ENCODE measurements around the gene CCDC57. TPM values are rescaled to one million over a fixed set of nuclear protein-coding genes. Genes with fewer than 3 reads are reported as not detected.

CCDC57 gene
- total and polyA plus RNA-seq, 9 of the 15 experiments (the other 6 are each of a cell fraction or from before 2014, with no cell fraction given), result 0.83 to 36.2 (median 13.6) TPM

- TF ChIP-seq BRD4 (IDR thresholded peaks at IDR 0.05) (no peak), ZNF316 (IDR thresholded peaks at IDR 0.05) (no peak), TFAM (CRISPR knock-in tag; conservative IDR thresholded peaks at IDR 0.05) (no peak), STAG1 (CRISPR knock-in tag; IDR thresholded peaks at IDR 0.05; ENCODE audit: borderline replicate concordance) (no peak), ZNF707 (CRISPR knock-in tag; conservative IDR thresholded peaks at IDR 0.05) (no peak), RBFOX2 (IDR thresholded peaks at IDR 0.05; ENCODE audit: low read depth, low read length) (peak; percentile 77), RNF2 (IDR thresholded peaks at IDR 0.05) (peak; percentile 18; the same call in 1 of the 2 replicates), ZNF311 (CRISPR knock-in tag; IDR thresholded peaks at IDR 0.05) (no peak), RFX5 (IDR thresholded peaks at IDR 0.05; ENCODE audit: low read depth, low read length) (peak; percentile 71), KDM2B (CRISPR knock-in tag; IDR thresholded peaks at IDR 0.05) (no peak), CXXC5 (CRISPR knock-in tag; IDR thresholded peaks at IDR 0.05) (peak; percentile 92), CREB1 (IDR thresholded peaks at IDR 0.05) (peak; percentile 74), CREB1 (CRISPR knock-in tag; IDR thresholded peaks at IDR 0.05) (peak; percentile 66), CCAR2 (IDR thresholded peaks at IDR 0.05; ENCODE audit: low read depth, low read length) (no peak), EHMT2 (IDR thresholded peaks at IDR 0.05) (no peak), HSF4 (CRISPR knock-in tag; IDR thresholded peaks at IDR 0.05; ENCODE audit: borderline replicate concordance) (no peak), TCF7L2 (IDR thresholded peaks at IDR 0.05; ENCODE audit: low read depth, low read length) (no peak), KDM1A (IDR thresholded peaks at IDR 0.05) (no peak), MXI1 (IDR thresholded peaks at IDR 0.05; ENCODE audit: low read depth, low read length) (peak; percentile 88; the same call in 1 of the 2 replicates), TCFL5 (CRISPR knock-in tag; conservative IDR thresholded peaks at IDR 0.05) (no peak), NR2C2 (CRISPR knock-in tag; IDR thresholded peaks at IDR 0.05) (no peak; the same call in 1 of the 2 replicates), NR2C2 (tag; IDR thresholded peaks at IDR 0.05) (no peak; the same call in none of the 2 replicates), SIX5 (IDR thresholded peaks at IDR 0.05; ENCODE audit: borderline replicate concordance in 1 of 2, insufficient read depth in 1 of 2, low read depth in 1 of 2, low read length in 2 of 2) (no peak), ZNF586 (CRISPR knock-in tag; conservative IDR thresholded peaks at IDR 0.05) (no peak), MEF2A (IDR thresholded peaks at IDR 0.05; ENCODE audit: control insufficient read depth, low read depth, low read length) (no peak)
- TF ChIP-seq, protein P1, sequence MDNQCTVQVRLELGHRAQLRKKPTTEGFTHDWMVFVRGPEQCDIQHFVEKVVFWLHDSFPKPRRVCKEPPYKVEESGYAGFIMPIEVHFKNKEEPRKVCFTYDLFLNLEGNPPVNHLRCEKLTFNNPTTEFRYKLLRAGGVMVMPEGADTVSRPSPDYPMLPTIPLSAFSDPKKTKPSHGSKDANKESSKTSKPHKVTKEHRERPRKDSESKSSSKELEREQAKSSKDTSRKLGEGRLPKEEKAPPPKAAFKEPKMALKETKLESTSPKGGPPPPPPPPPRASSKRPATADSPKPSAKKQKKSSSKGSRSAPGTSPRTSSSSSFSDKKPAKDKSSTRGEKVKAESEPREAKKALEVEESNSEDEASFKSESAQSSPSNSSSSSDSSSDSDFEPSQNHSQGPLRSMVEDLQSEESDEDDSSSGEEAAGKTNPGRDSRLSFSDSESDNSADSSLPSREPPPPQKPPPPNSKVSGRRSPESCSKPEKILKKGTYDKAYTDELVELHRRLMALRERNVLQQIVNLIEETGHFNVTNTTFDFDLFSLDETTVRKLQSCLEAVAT (IDR thresholded peaks at IDR 0.05), result no peak
- TF ChIP-seq, protein P2, sequence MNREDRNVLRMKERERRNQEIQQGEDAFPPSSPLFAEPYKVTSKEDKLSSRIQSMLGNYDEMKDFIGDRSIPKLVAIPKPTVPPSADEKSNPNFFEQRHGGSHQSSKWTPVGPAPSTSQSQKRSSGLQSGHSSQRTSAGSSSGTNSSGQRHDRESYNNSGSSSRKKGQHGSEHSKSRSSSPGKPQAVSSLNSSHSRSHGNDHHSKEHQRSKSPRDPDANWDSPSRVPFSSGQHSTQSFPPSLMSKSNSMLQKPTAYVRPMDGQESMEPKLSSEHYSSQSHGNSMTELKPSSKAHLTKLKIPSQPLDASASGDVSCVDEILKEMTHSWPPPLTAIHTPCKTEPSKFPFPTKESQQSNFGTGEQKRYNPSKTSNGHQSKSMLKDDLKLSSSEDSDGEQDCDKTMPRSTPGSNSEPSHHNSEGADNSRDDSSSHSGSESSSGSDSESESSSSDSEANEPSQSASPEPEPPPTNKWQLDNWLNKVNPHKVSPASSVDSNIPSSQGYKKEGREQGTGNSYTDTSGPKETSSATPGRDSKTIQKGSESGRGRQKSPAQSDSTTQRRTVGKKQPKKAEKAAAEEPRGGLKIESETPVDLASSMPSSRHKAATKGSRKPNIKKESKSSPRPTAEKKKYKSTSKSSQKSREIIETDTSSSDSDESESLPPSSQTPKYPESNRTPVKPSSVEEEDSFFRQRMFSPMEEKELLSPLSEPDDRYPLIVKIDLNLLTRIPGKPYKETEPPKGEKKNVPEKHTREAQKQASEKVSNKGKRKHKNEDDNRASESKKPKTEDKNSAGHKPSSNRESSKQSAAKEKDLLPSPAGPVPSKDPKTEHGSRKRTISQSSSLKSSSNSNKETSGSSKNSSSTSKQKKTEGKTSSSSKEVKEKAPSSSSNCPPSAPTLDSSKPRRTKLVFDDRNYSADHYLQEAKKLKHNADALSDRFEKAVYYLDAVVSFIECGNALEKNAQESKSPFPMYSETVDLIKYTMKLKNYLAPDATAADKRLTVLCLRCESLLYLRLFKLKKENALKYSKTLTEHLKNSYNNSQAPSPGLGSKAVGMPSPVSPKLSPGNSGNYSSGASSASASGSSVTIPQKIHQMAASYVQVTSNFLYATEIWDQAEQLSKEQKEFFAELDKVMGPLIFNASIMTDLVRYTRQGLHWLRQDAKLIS (CRISPR knock-in tag; IDR thresholded peaks at IDR 0.05), result no peak; the same call in 1 of the 2 replicates
Measured at GRCh38 chr17:82098169-82098938, 114.3 kb downstream of the CCDC57 start, which contains the start of gene FASN (continued).
